Peyer's patch (tissue), 4 donors: ENCODE measurements around the gene NODAL.

Experiments
- CTCF ChIP-seq, 6 experiments: fragments of 450-650 bp in 4 of 6; fragments of 200-600 bp in 2 of 6; sonication (generic) in 1 of 6; IDR thresholded peaks; one replicate each; pipeline ENCODE4 v1.5.1; 2017 to 2019; ENCODE audit warnings: antibody characterized with exemption in 6 of 6, mild to moderate bottlenecking in 3 of 6, moderate library complexity in 1 of 6
- POLR2A ChIP-seq, 2 donors: fragments of 450-650 bp; IDR thresholded peaks; one replicate each; pipeline ENCODE4 v1.5.1; 2017; ENCODE audit warnings: antibody characterized with exemption in 2 of 2, mild to moderate bottlenecking in 2 of 2, moderate library complexity in 2 of 2

GRCh38 chr10:70476249-70477035, 35.0 kb upstream of the NODAL start:
- TF ChIP-seq CTCF (IDR thresholded peaks at IDR 0.05), result no peak
- TF ChIP-seq POLR2A (IDR thresholded peaks at IDR 0.05), result no peak
